Measurements from ENCODE around the gene ZNF248.
"Not testable (repeated sequence)": the region's sequence is repeated elsewhere in the genome, so short reads cannot be mapped to it uniquely, and the experiment has no call there.

- not testable (repeated sequence) for TF ChIP-seq CTCF, POLR2A, EP300 (IDR thresholded peaks at IDR 0.05)
Measured at GRCh38 chr10:37859270-37859669, 1.9 kb upstream of the ZNF248 start.
